Measurements from ENCODE around the gene ZMYND19.
"Not testable (repeated sequence)": the region's sequence is repeated elsewhere in the genome, so short reads cannot be mapped to it uniquely, and the experiment has no call there.

Gene ZMYND19

GRCh38 chr9:137532891-137533468, 57.3 kb downstream of the ZMYND19 start:
- not testable (repeated sequence) for DNase-seq (ENCODE audit: low read depth in 3 of 3)
